ENCODE data around the gene PTPRQ.

The PTPRQ gene

GRCh38 chr12:80712866-80713265 lies 268.8 kb downstream of the PTPRQ start:
- no peak overlapping the region for H3K27ac ChIP-seq (ENCODE audit: low read length)
- TF ChIP-seq EZH2 (optimal IDR thresholded peaks at IDR 0.05; ENCODE audit: low read depth, low read length) (no peak), EZH2phosphoT487 (IDR thresholded peaks at IDR 0.05; ENCODE audit: low read length) (no peak), CTCF (IDR thresholded peaks at IDR 0.05; ENCODE audit: low read length) (no peak)
- no peaks in the 10 kb centered on the region for H3K4me1 ChIP-seq (ENCODE audit: low read length)
- H3K79me2 ChIP-seq (ENCODE audit: low read length), result no peaks in the 10 kb centered on the region
- H3F3A ChIP-seq (ENCODE audit: insufficient read depth, low read length), result no peaks in the 10 kb centered on the region
- no peak overlapping the region for H3K4me3 ChIP-seq (ENCODE audit: low read length)
- DNase-seq, result no peak
- H3K4me2 ChIP-seq (ENCODE audit: low read depth, low read length), result no peak overlapping the region
- H3K9ac ChIP-seq (ENCODE audit: low read length), result no peak overlapping the region
- no peaks in the 10 kb centered on the region for H3K36me3 ChIP-seq (replicated peaks; ENCODE audit: insufficient read depth, low read length)
- H4K20me1 ChIP-seq (ENCODE audit: insufficient read depth, low read length), result no peaks in the 10 kb centered on the region
- H3K9me2 ChIP-seq (replicated peaks; ENCODE audit: insufficient read depth, low read length), result no peaks in the 10 kb centered on the region
- H3K27me3 ChIP-seq (replicated peaks; ENCODE audit: insufficient read depth, low read length), result no peaks in the 10 kb centered on the region
- no peak overlapping the region for H2AFZ ChIP-seq (ENCODE audit: low read length)
- no peaks in the 10 kb centered on the region for H3K9me3 ChIP-seq (replicated peaks; ENCODE audit: insufficient read depth, low read length)

DNA sequence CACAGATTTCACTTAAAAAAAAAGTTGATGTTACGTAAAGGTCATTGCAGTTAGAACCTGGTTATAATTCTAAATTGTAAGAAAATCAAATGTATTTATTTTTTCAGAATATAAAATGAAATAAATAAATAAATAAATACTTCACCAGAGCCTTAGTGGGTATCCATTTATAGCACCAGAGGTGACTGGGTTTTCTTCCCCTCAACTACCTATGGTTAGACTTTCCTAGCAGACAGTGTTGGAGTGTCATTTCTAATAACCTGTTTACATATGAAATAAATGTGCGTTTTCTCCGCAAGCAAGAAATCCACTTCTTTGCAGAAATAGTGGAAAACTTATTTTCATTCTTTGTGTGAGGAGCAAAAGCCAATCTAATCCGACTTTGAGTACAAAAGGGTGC lies 269.4 kb downstream of the PTPRQ start:
- no peak for DNase-seq
- Histone ChIP-seq H2AFZ (ENCODE audit: low read length) (no peak overlapping the region), H3K9me3 (replicated peaks; ENCODE audit: insufficient read depth, low read length) (no peaks in the 10 kb centered on the region), H3K9me2 (replicated peaks; ENCODE audit: insufficient read depth, low read length) (no peaks in the 10 kb centered on the region), H3K27me3 (replicated peaks; ENCODE audit: insufficient read depth, low read length) (no peaks in the 10 kb centered on the region), H3K79me2 (ENCODE audit: low read length) (no peaks in the 10 kb centered on the region), H3F3A (ENCODE audit: insufficient read depth, low read length) (no peaks in the 10 kb centered on the region), H3K36me3 (replicated peaks; ENCODE audit: insufficient read depth, low read length) (no peaks in the 10 kb centered on the region), H3K9ac (ENCODE audit: low read length) (no peak overlapping the region), H3K4me1 (ENCODE audit: low read length) (no peaks in the 10 kb centered on the region), H3K4me3 (ENCODE audit: low read length) (no peak overlapping the region), H4K20me1 (ENCODE audit: insufficient read depth, low read length) (no peaks in the 10 kb centered on the region), H3K4me2 (ENCODE audit: low read depth, low read length) (no peak overlapping the region), H3K27ac (ENCODE audit: low read length) (no peak overlapping the region)
- no peak for TF ChIP-seq EZH2 (optimal IDR thresholded peaks at IDR 0.05; ENCODE audit: low read depth, low read length)
- TF ChIP-seq CTCF (IDR thresholded peaks at IDR 0.05; ENCODE audit: low read length), result no peak
- no peak for TF ChIP-seq EZH2phosphoT487 (IDR thresholded peaks at IDR 0.05; ENCODE audit: low read length)

DNA sequence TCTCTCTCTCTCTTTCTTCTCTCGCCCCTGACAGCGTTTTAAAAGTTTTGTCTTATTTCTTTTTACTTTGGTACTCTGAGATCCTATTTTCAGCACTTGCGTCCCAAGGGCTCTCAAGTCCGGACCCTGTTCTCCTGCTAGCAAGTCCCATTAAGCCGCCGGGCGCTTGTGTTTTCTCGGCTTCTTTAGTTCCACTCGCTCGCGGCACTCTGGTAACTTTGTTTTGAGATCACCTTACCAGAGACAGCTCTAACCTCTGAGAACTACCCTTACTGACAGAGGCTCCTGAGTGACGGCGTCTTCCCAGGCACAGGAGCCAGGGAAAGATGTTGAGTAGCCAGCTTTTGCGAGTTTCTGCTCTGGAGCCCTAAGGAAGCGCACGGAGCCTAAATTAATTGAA lies 270.0 kb downstream of the PTPRQ start:
- Histone ChIP-seq H3K27ac (ENCODE audit: low read length) (no peak overlapping the region), H4K20me1 (ENCODE audit: insufficient read depth, low read length) (no peaks in the 10 kb centered on the region), H3K36me3 (replicated peaks; ENCODE audit: insufficient read depth, low read length) (no peaks in the 10 kb centered on the region), H3K9me2 (replicated peaks; ENCODE audit: insufficient read depth, low read length) (no peaks in the 10 kb centered on the region), H3K4me1 (ENCODE audit: low read length) (no peaks in the 10 kb centered on the region), H3K4me2 (ENCODE audit: low read depth, low read length) (no peak overlapping the region), H3K79me2 (ENCODE audit: low read length) (no peaks in the 10 kb centered on the region), H2AFZ (ENCODE audit: low read length) (no peak overlapping the region), H3K4me3 (ENCODE audit: low read length) (no peak overlapping the region), H3K27me3 (replicated peaks; ENCODE audit: insufficient read depth, low read length) (no peaks in the 10 kb centered on the region), H3K9ac (ENCODE audit: low read length) (no peak overlapping the region), H3K9me3 (replicated peaks; ENCODE audit: insufficient read depth, low read length) (no peaks in the 10 kb centered on the region), H3F3A (ENCODE audit: insufficient read depth, low read length) (no peaks in the 10 kb centered on the region)
- no peak for TF ChIP-seq EZH2 (optimal IDR thresholded peaks at IDR 0.05; ENCODE audit: low read depth, low read length)
- TF ChIP-seq EZH2phosphoT487 (IDR thresholded peaks at IDR 0.05; ENCODE audit: low read length), result no peak
- TF ChIP-seq CTCF (IDR thresholded peaks at IDR 0.05; ENCODE audit: low read length), result no peak
- no peak for DNase-seq

All from MM.1S (cell line).